Measurements from ENCODE around the gene PTCD2. TPM values are rescaled to one million over a fixed set of nuclear protein-coding genes. Genes with fewer than 3 reads are reported as not detected.

Gene PTCD2
- total and polyA plus RNA-seq, 2 donors (not counting 3 experiments of a cell fraction or from before 2014, with no cell fraction given), result 4.3 to 6.7 TPM

GRCh38 chr5:72347801-72348308 lies 27.7 kb downstream of the PTCD2 start:
- Histone ChIP-seq H3K4me1 (ENCODE audit: control insufficient read depth, extremely low read depth, insufficient read depth, low read length) (no peaks in the 10 kb centered on the region), H3K4me3 (replicated peaks in 1 of 3; ENCODE audit: insufficient read depth in 1 of 3, low read depth in 1 of 3, low read length in 3 of 3) (no peak overlapping the region), H3K36me3 (ENCODE audit: control insufficient read depth in 2 of 2, extremely low read depth in 1 of 2, insufficient read depth in 2 of 2, low read length in 2 of 2) (peaks cover 0 to 4% of the 10 kb centered on the region in 2 experiments), H3K4me2 (ENCODE audit: insufficient read depth, low read length) (peak overlapping the region; percentile 26), H3K79me2 (ENCODE audit: control insufficient read depth, insufficient read depth, low read length) (no peaks in the 10 kb centered on the region), H4K20me1 (replicated peaks; ENCODE audit: control insufficient read depth, extremely low read depth, insufficient read depth, low read length) (no peaks in the 10 kb centered on the region), H3K9me3 (replicated peaks; ENCODE audit: control insufficient read depth, insufficient read depth, low read length) (no peaks in the 10 kb centered on the region), H2AFZ (ENCODE audit: low read depth, low read length) (no peak overlapping the region), H3K27me3 (ENCODE audit: control insufficient read depth in 2 of 2, insufficient read depth in 2 of 2, low read length in 2 of 2) (no peaks in the 10 kb centered on the region), H3K9me1 (replicated peaks; ENCODE audit: control insufficient read depth, extremely low read depth, insufficient read depth, low read length) (no peaks in the 10 kb centered on the region), H3K9ac (replicated peaks; ENCODE audit: extremely low read depth, insufficient read depth, low read length) (no peak overlapping the region), H3K27ac (ENCODE audit: insufficient read depth, low read depth, low read length) (no peak overlapping the region)
- TF ChIP-seq EZH2 (IDR thresholded peaks at IDR 0.05; ENCODE audit: borderline replicate concordance, low read depth, low read length, severe bottlenecking), result no peak
- no peak for TF ChIP-seq POLR2A (IDR thresholded peaks at IDR 0.05; ENCODE audit: low read depth, low read length)
- no peak for TF ChIP-seq JUN (IDR thresholded peaks at IDR 0.05; ENCODE audit: borderline replicate concordance, insufficient read depth, insufficient read length, low read depth)
- TF ChIP-seq MYC (IDR thresholded peaks at IDR 0.05; ENCODE audit: low read depth, low read length), result no peak
- TF ChIP-seq, protein P1, sequence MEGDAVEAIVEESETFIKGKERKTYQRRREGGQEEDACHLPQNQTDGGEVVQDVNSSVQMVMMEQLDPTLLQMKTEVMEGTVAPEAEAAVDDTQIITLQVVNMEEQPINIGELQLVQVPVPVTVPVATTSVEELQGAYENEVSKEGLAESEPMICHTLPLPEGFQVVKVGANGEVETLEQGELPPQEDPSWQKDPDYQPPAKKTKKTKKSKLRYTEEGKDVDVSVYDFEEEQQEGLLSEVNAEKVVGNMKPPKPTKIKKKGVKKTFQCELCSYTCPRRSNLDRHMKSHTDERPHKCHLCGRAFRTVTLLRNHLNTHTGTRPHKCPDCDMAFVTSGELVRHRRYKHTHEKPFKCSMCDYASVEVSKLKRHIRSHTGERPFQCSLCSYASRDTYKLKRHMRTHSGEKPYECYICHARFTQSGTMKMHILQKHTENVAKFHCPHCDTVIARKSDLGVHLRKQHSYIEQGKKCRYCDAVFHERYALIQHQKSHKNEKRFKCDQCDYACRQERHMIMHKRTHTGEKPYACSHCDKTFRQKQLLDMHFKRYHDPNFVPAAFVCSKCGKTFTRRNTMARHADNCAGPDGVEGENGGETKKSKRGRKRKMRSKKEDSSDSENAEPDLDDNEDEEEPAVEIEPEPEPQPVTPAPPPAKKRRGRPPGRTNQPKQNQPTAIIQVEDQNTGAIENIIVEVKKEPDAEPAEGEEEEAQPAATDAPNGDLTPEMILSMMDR (IDR thresholded peaks at IDR 0.05; ENCODE audit: extremely low read depth in 1 of 2, insufficient read depth in 1 of 2, low read depth in 1 of 2, low read length in 2 of 2), result no peak
- TF ChIP-seq FOS (IDR thresholded peaks at IDR 0.05; ENCODE audit: borderline replicate concordance, insufficient read depth, low read length), result no peak
- TF ChIP-seq GATA2 (IDR thresholded peaks at IDR 0.05; ENCODE audit: insufficient read depth, insufficient read length, low read depth, low read length), result no peak
- TF ChIP-seq, protein P2, sequence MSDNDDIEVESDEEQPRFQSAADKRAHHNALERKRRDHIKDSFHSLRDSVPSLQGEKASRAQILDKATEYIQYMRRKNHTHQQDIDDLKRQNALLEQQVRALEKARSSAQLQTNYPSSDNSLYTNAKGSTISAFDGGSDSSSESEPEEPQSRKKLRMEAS (IDR thresholded peaks at IDR 0.05; ENCODE audit: insufficient read depth, insufficient read length), result no peak
- no peak for TF ChIP-seq POLR2AphosphoS5 (IDR thresholded peaks at IDR 0.05; ENCODE audit: insufficient read depth, low read depth, low read length)
- FAIRE-seq (no peak), DNase-seq (ENCODE audit: low read depth, low spot score) (no peak)
- no TSS peak for BruUV-seq (replicated peaks)
- POLR2A ChIA-PET, result no interaction called here
- CTCF ChIA-PET, result interaction anchor here (1.0 to 1.4 kb wide), 4 partner anchors 8 to 176 kb away, joined by 3 to 6 read pairs (median 4); no protein-coding TSS in a partner anchor
- intact Hi-C loops (cut with micrococcal nuclease) (no loop called here), dilution Hi-C loops (cut with MboI; ENCODE audit: extremely low pct_ligation_motif_present, low sequenced_read_pairs) (no loop called here)
